Caco-2 (cell line): ENCODE data around the gene ERP44. TPM values are rescaled to one million over a fixed set of nuclear protein-coding genes. Genes with fewer than 3 reads are reported as not detected.
"Not testable (repeated sequence)": the region's sequence is repeated elsewhere in the genome, so short reads cannot be mapped to it uniquely, and the experiment has no call there.

Experiments
- BruUV-seq: library from RNA; stranded (reverse); fragments of 400-500 nt; replicated peaks from 2 replicates; lab custom pipeline; 2021; lab: Mats Ljungman, UMichigan
- CTCF ChIA-PET: fragments of 300-600 bp; sonication (Branson Sonifier 250); formaldehyde crosslinking; loops from one replicate; lab custom pipeline; 2022; ENCODE audit warnings: antibody characterized with exemption; lab: Charles Lee
- POLR2A ChIA-PET: fragments of 300-600 bp; sonication (Branson Sonifier 250); formaldehyde crosslinking; loops from one replicate; lab custom pipeline; 2022; ENCODE audit warnings: antibody characterized with exemption; lab: Charles Lee
- DNase-seq, 2 experiments: peaks; one replicate each; pipeline versions ENCODE4 v3.0.0 to v3.0.0-alpha.2; 2020 to 2022
- H3K27me3 ChIP-seq: replicated peaks from 2 replicates; pipeline ENCODE4 v1.6.0; 2011; ENCODE audit warnings: low read length; ENCODE audit not compliant: control insufficient read depth, insufficient read depth
- H3K36me3 ChIP-seq: 2 replicates; pipeline ENCODE4 v1.5.1; 2011; ENCODE audit warnings: low read length; ENCODE audit not compliant: control insufficient read depth, insufficient read depth
- H3K4me1 ChIP-seq: fragments of 250-450 bp; sonication (Bioruptor Pico); 2 replicates; pipeline ENCODE4 v1.5.1; 2020; ENCODE audit warnings: mild to moderate bottlenecking
- H3K4me3 ChIP-seq: 2 replicates; pipeline ENCODE4 v1.5.1; 2011; ENCODE audit warnings: low read depth, mild to moderate bottlenecking, control low read depth, low read length
- H3K9me3 ChIP-seq: fragments of 250-450 bp; sonication (Bioruptor Pico); 2 replicates; pipeline ENCODE4 v1.5.1; 2020; ENCODE audit warnings: mild to moderate bottlenecking, moderate library complexity
- H3K27ac Mint-ChIP-seq: one replicate; pipeline ENCODE4 v1.8.0; 2022; ENCODE audit warnings: mixed read lengths; ENCODE audit not compliant: unreplicated experiment
- H3K27me3 Mint-ChIP-seq: one replicate; pipeline ENCODE4 v1.8.0; 2022; ENCODE audit warnings: mixed read lengths; ENCODE audit not compliant: insufficient read depth, unreplicated experiment
- H3K36me3 Mint-ChIP-seq: one replicate; pipeline ENCODE4 v1.8.0; 2022; ENCODE audit warnings: mild to moderate bottlenecking, mixed read lengths; ENCODE audit not compliant: insufficient read depth, unreplicated experiment
- H3K4me1 Mint-ChIP-seq: one replicate; pipeline ENCODE4 v1.8.0; 2022; ENCODE audit warnings: low read depth, mixed read lengths; ENCODE audit not compliant: unreplicated experiment
- H3K4me3 Mint-ChIP-seq: one replicate; pipeline ENCODE4 v1.8.0; 2022; ENCODE audit warnings: mild to moderate bottlenecking, moderate library complexity, mixed read lengths; ENCODE audit not compliant: unreplicated experiment
- H3K9me3 Mint-ChIP-seq: one replicate; pipeline ENCODE4 v1.8.0; 2022; ENCODE audit warnings: mixed read lengths; ENCODE audit not compliant: unreplicated experiment
- CTCF ChIP-seq, 2 experiments: fragments of 200-600 bp in 1 of 2; IDR thresholded peaks; 1 replicate in 1 of 2; 2 replicates in 1 of 2; pipeline versions ENCODE4 v1.5.1 to v1.8.0; 2011 to 2022; ENCODE audit warnings: antibody characterized with exemption in 1 of 2, control low read depth in 1 of 2, inconsistent platforms in 1 of 2, low read depth in 1 of 2, low read length in 1 of 2, mild to moderate bottlenecking in 1 of 2, moderate library complexity in 1 of 2; ENCODE audit not compliant: insufficient read depth in 1 of 2, severe bottlenecking in 1 of 2, unreplicated experiment in 1 of 2
- intact Hi-C: fragments of 100-400 bp; cut with micrococcal nuclease; formaldehyde crosslinking; loops from one replicate; pipeline ENCODE4 v1.10.0; 2022; ENCODE audit not compliant: unreplicated experiment
- total RNA-seq: library from RNA; stranded (reverse); gene quantifications from 2 replicates; pipeline ENCODE4 v1.2.3, GENCODE V29; 2022

ERP44 gene
- total RNA-seq, 1 experiment from 2014 or later, result 25.6 TPM

- no peaks in the 10 kb centered on the region for H3K4me1 ChIP-seq
- TF ChIP-seq CTCF (IDR thresholded peaks at IDR 0.05; ENCODE audit: insufficient read depth in 1 of 2, low read depth in 1 of 2, low read length in 1 of 2, severe bottlenecking in 1 of 2, unreplicated experiment in 1 of 2), result no peak
- H3K9me3 Mint-ChIP-seq, result no peaks in the 10 kb centered on the region
- intact Hi-C loops, result no loop called here
- peaks cover 6% of the 10 kb centered on the region for H3K4me1 Mint-ChIP-seq
- POLR2A ChIA-PET, result no interaction called here
- no peak for DNase-seq
- H3K4me3 ChIP-seq, result no peak overlapping the region
- H3K36me3 ChIP-seq, result no peaks in the 10 kb centered on the region
- peaks cover 5% of the 10 kb centered on the region for H3K36me3 Mint-ChIP-seq
- H3K27ac Mint-ChIP-seq, result no peak overlapping the region
- no TSS peak for BruUV-seq
- CTCF ChIA-PET, result no interaction called here
- no peak overlapping the region for H3K4me3 Mint-ChIP-seq
- H3K27me3 Mint-ChIP-seq, result no peaks in the 10 kb centered on the region
- H3K27me3 ChIP-seq, result no peaks in the 10 kb centered on the region
- H3K9me3 ChIP-seq, result no peaks in the 10 kb centered on the region
These were observed 26.0 kb downstream of the ERP44 start for GRCh38 chr9:100072805-100073204.

- BruUV-seq, result no TSS peak
- intact Hi-C loops, result no loop called here
- Histone ChIP-seq H3K4me3 (no peak overlapping the region), H3K36me3 (no peaks in the 10 kb centered on the region), H3K27me3 (no peaks in the 10 kb centered on the region), H3K9me3 (no peaks in the 10 kb centered on the region), H3K4me1 (no peaks in the 10 kb centered on the region)
- H3K4me3 Mint-ChIP-seq, result no peak overlapping the region
- no peak for TF ChIP-seq CTCF (IDR thresholded peaks at IDR 0.05; ENCODE audit: insufficient read depth in 1 of 2, low read depth in 1 of 2, low read length in 1 of 2, severe bottlenecking in 1 of 2, unreplicated experiment in 1 of 2)
- CTCF ChIA-PET, result no interaction called here
- H3K9me3 Mint-ChIP-seq, result no peaks in the 10 kb centered on the region
- H3K4me1 Mint-ChIP-seq, result no peaks in the 10 kb centered on the region
- POLR2A ChIA-PET, result no interaction called here
- no peak for DNase-seq
- H3K36me3 Mint-ChIP-seq, result peaks cover 2% of the 10 kb centered on the region
- no peak overlapping the region for H3K27ac Mint-ChIP-seq
- no peaks in the 10 kb centered on the region for H3K27me3 Mint-ChIP-seq
These were observed 27.5 kb downstream of the ERP44 start for GRCh38 chr9:100071271-100071670.

- H3K4me3 ChIP-seq, result no peak overlapping the region
- no peaks in the 10 kb centered on the region for H3K4me1 Mint-ChIP-seq
- no peak for DNase-seq
- ChIA-PET POLR2A (no interaction called here), CTCF (no interaction called here)
- H3K9me3 ChIP-seq, result no peaks in the 10 kb centered on the region
- H3K4me3 Mint-ChIP-seq, result no peak overlapping the region
- H3K4me1 ChIP-seq, result peaks cover under 1% of the 10 kb centered on the region; the same call in 1 of the 2 replicates
- no peaks in the 10 kb centered on the region for H3K27me3 ChIP-seq
- no peaks in the 10 kb centered on the region for H3K36me3 Mint-ChIP-seq
- H3K36me3 ChIP-seq, result no peaks in the 10 kb centered on the region
- intact Hi-C loops, result no loop called here
- BruUV-seq, result no TSS peak
- H3K27ac Mint-ChIP-seq, result no peak overlapping the region
- H3K9me3 Mint-ChIP-seq, result no peaks in the 10 kb centered on the region
- no peak for TF ChIP-seq CTCF (IDR thresholded peaks at IDR 0.05; ENCODE audit: insufficient read depth in 1 of 2, low read depth in 1 of 2, low read length in 1 of 2, severe bottlenecking in 1 of 2, unreplicated experiment in 1 of 2)
- no peaks in the 10 kb centered on the region for H3K27me3 Mint-ChIP-seq
These were observed 28.4 kb downstream of the ERP44 start for GRCh38 chr9:100070104-100071041.

- H3K36me3 Mint-ChIP-seq, DNase-seq, H3K9me3 ChIP-seq, H3K9me3 Mint-ChIP-seq, H3K27me3 Mint-ChIP-seq, intact Hi-C loops, POLR2A ChIA-PET, H3K4me3 Mint-ChIP-seq, H3K4me3 ChIP-seq, CTCF ChIA-PET, H3K27ac Mint-ChIP-seq, H3K36me3 ChIP-seq, H3K4me1 Mint-ChIP-seq, BruUV-seq, H3K27me3 ChIP-seq, H3K4me1 ChIP-seq: not testable (repeated sequence)
These were observed 29.7 kb downstream of the ERP44 start for GRCh38 chr9:100069068-100069467.

GRCh38 chr9:100067990-100068389 lies 30.8 kb downstream of the ERP44 start:
- H3K9me3 ChIP-seq, H3K9me3 Mint-ChIP-seq, H3K27ac Mint-ChIP-seq, H3K27me3 Mint-ChIP-seq, CTCF ChIA-PET, POLR2A ChIA-PET, H3K36me3 ChIP-seq, H3K4me3 ChIP-seq, H3K4me1 Mint-ChIP-seq, DNase-seq, H3K27me3 ChIP-seq, H3K4me1 ChIP-seq, BruUV-seq, H3K36me3 Mint-ChIP-seq, intact Hi-C loops, H3K4me3 Mint-ChIP-seq: not testable (repeated sequence)
